HG02870 (cell line): ENCODE measurements around the gene RRM1.
"Not testable (repeated sequence)": the region's sequence is repeated elsewhere in the genome, so short reads cannot be mapped to it uniquely, and the experiment has no call there.

ENCODE experiments used
- ATAC-seq: cut with Tn5 transposase; IDR thresholded peaks from one replicate; pipeline ENCODE4 v1.9.1; 2021; ENCODE audit warnings: mild to moderate bottlenecking, moderate library complexity; ENCODE audit not compliant: unreplicated experiment

RRM1 gene

DNA sequence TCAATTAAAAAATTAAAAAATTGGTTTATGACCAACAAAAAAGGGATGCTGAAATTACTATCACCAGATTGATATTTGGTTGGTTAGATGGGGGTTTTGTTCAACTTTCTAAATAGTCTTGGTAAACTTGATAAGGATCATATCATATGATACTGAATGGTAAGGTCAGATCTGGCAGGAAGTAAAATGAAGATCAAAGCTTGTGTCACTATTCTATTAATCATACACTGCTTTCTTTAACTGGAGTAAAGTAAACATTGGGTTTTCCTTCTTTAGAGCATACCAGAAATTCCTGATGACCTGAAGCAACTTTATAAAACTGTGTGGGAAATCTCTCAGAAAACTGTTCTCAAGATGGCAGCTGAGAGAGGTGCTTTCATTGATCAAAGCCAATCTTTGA, 40.2 kb downstream of the RRM1 start:
- ATAC-seq: no peak

DNA sequence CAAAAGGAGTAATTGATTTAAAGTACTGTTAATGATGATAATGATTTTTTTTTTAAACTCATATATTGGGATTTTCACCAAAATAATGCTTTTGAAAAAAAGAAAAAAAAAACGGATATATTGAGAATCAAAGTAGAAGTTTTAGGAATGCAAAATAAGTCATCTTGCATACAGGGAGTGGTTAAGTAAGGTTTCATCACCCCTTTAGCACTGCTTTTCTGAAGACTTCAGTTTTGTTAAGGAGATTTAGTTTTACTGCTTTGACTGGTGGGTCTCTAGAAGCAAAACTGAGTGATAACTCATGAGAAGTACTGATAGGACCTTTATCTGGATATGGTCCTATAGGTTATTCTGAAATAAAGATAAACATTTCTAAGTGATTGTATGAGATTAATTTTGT, 43.9 kb downstream of the RRM1 start:
- no peak for ATAC-seq

DNA sequence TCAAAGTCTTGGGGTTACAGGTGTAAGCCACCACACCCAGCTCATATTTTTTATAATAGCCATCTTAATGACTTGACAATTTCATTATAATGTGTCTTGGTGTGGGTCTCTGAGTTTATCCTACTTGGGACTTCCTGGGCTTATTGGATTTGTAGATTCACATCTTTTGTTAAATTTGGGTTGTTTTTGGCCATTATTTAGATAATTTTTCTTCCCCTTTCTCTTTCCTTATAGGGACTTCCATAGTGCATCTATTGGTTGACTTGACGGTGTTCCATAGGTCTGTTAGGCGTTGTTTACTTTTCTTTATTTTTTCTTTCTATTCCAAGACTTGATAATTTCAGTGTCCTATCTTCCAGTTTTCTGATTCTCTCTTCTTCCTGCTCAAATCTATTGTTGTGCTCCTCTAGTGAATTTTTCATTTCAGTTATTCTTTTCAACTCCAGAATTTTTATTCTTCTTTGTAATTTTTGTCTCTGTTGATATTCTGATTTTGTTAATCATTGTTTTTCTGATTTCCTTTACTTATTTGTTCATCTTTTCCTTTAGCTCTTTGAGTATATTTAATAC, 45.6 kb downstream of the RRM1 start:
- no peak for ATAC-seq

DNA sequence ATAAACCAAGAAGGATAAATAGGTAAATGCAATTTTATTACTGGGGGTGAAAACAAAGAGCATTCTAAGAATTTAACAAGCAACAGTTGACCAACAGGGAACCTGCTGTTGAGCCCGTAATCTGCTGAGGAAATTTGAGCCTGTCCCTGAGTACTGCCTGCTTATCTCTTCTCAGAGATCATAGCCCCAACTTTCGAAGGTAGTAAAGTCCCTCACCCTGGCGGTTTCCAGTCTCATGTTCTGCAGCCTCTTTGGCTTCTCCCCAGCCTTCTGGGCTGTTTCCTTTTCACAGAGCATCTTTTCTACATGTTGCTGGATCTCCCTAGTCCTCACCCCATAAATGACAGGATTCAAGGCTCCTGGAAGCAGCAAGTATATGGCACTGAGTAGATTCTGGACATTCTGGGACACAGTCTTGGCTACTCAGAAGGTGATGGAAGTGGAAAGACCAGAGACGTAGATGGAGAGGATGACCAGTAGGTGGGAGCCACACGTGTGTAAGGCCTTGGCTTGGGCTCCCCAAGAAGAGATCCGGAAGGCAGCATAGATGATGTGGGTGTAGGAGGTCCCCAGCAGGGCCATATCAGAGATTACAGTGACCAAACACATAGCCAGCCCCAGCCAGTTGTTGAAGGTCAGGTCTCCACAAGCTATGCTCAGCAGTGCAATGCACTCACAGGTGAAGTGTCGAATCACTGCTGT, 51.6 kb downstream of the RRM1 start:
- ATAC-seq: no peak

DNA sequence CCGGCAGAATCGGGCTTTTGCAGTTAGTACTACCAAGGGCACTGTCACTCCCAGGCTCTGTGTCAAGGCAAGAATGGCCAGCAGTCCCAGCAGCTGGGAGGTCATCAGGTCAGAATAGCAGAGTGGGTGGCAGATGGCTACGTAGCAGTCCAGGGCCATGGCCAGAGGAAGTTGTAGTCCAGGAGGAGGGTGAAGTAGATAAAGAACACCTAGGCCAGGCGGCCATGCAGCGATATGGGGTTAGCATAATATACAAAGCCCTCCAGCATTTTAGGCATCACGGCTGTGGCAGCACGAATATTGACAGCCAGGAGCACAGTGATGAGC, 52.1 kb downstream of the RRM1 start:
- no peak for ATAC-seq

DNA sequence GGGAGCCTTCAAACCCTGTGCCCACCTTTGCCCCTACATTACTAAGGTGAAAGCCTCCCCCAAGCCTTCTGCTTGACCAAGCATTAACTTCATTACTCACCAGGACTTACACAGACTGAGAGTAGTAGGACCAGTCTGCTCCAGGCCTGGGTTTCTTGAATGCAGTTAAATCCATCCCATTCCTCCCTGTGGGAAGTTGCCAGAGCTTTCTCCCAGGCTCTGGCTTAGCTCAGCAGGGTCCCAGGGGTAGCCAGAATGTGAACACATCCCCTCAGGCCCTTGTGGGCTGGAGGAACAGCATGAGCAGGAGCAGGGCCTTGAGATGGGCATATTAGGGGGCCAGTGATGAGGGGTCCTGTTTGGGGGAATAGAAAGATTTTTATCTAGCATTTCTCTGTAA, 59.9 kb downstream of the RRM1 start:
- ATAC-seq: no peak

DNA sequence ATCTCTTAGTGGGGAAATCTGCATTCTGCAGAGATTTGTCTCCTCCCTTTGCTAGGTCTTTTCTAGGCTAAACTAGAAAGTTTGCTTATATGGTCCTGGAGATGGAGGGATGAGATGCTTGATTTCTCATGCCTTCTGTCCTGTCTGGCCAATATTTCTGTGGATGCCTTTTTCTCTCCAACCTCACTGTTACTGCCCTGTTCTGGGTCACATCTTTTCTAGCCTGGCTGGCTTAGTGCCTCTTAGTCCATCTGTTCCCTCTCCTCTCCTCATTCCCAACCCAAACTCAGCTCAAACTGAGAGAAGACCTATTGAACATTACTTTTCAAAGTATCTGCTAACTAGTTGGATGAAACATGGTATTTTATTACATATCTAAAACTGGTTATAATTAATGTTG, 62.0 kb downstream of the RRM1 start:
- ATAC-seq: no peak

DNA sequence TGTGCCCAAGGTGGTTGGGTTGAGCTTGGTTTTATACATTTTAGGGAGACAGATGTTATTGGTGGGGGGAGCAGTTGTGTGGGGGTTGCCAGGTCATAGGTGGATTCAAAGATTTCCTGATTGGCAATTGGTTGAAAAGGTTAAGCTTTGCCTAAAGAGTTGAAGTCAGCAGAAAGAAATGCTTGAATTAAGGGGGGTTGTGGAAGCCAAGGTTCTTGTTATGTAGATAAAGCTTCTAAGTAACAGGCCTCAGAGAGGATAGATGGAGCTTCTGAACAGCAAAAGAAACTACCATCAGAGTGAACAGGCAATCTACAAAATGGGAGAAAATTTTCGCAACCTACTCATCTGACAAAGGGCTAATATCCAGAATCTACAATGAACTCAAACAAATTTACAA, 64.2 kb downstream of the RRM1 start:
- not testable (repeated sequence) for ATAC-seq

DNA sequence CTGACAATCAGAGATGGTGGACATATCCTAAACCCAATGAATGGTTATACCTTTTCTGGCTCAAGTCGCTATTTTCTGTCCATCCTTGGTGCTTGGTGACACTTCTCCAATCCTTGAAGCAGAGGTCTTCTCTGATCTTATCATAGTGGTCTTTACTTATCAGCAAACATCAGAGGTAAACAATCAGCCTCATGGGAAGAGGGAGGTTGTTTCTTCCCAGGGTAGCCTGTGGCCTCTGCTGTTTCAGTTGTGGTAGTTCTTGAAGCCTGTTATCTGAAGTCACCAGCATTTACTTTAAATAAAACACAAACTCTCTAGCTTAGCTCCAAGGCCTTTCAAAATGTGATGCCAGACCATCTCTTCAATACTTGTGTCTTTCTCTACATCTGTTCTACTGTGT, 66.7 kb downstream of the RRM1 start:
- no peak for ATAC-seq

DNA sequence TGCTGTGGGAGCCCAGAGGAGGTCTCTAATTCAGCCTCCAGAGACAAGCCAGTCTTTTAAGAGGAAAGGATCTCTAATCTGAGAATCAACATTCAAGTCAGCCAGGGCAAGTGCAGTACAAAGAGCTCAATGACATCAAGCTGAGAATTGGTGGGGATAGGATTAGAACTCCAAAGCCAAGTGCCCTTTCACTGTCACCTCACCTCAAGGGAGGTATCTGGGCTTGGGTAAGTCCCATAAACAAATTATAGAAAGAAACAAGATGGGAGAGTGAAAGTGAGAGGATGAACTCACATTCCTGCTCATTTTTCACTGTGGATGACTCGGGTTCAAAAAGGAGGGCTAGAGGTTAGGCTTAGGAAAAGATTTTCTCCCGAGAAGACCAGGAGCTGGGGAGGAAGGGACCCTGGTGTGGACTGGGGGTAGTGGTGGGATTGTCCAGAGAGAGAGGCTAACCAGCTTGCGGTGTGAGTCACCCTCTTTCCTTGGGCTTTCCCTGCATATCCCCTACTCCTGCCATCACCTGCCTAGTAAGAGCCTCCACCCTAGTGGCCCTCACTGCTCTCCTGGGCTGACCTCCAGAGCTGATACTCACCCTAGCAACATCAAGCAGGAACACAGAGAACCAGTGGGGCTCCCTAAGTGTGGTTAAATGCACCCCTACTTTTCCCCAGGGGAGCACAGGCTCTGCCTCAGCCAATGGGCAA, 70.4 kb downstream of the RRM1 start:
- no peak for ATAC-seq

DNA sequence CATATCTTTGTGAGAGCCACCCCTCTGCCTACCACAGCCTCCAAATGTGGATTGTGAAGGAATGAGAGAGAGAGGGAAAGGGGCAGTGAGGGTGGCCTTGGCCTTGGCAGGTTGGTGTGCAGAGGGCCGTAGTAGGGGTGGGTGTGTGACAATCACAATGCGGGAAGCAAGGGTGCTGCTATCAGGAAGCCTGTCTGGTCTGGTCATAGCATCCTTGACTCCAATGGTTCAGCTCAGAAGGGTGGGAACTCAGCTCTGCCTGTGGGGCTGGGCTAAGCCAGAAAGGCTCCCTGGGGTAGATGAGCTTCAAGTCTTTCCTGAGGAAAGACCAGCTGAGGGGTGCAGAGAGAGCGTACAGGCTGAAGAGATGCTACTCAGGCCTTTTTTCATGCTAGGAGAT, 72.7 kb downstream of the RRM1 start:
- no peak for ATAC-seq

DNA sequence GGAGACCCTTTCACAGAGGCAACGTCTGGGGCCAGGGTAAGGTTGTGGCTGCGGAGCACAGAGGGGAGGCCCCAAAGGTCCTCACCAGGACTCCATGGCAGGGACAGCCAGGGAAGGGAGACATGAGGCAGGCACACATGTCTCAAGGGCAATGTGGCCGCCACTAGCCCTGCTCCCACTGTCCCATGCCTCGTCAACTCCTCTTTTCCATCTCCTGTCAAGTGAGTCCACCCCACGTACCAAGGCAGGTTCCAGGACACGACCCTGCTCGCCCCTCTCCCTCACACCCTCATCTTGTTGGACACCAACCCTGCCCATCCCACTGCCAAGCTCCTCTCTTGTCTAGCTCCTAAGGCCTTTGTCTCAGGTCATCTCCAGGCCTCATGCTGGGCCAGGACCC, 73.2 kb downstream of the RRM1 start:
- ATAC-seq: no peak

DNA sequence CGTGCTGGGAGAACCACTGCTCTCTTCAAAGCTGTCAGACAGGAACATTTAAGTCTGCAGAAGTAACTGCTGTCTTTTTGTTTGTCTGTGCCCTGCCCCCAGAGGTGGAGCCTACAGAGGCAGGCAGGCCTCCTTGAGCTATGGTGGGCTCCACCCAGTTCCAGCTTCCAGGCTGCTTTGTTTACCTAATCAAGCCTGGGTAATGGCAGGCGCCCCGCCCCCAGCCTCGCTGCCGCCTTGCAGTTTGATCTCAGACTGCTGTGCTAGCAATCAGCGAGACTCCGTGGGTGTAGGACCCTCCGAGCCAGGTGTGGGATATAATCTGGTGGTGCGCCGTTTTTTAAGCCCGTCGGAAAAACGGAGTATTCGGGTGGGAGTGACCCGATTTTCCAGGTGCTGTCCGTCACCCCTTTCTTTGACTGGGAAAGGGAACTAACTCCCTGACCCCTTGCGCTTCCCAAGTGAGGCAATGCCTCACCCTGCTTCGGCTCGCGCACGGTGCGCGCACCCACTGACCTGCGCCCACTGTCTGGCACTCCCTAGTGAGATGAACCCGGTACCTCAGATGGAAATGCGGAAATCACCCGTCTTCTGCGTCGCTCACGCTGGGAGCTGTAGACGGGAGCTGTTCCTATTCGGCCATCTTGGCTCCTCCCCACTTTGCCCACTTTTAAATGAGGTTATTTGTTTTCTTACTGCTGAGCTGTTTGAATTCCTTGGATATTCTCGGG, 81.2 kb downstream of the RRM1 start:
- ATAC-seq: not testable (repeated sequence)

DNA sequence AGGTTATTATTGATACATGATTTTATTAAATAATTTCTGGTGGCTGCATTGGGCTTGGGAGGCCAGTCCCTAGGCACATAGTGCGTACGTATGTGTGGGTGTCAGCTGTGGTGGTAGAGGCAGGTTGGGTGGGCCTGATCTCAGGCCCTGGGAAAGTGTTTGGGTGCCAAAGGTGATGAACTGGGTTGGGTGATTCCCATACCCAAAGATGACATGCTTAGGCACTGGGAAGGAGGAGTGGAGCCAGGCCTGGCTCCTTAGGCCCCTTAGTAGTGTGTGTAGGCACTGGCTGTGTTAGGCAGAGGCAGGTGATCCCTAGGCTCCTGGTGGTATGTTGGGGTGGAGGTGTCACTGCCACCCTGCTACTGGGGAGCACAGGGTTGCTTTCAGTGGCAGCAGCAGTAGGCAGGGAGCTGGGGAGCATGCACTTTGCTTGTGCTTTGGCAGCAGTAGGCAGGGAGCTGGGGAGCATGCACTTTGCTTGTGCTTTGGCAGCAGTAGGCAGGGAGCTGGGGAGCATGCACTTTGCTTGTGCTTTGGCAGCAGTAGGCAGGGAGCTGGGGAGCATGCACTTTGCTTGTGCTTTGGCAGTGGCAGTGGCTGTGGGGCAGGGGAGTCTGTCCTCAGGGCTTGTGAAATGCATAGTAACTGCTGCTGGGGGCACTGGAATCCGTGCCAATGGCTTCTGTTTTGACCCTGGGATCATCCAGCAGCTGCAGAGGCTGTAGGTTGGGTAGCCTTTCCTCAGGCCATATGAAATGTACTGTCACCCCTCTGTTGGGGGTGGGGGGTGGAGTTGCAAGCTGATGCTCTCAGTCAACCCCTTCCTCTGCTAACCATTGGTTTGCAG, 84.4 kb downstream of the RRM1 start:
- no peak for ATAC-seq

DNA sequence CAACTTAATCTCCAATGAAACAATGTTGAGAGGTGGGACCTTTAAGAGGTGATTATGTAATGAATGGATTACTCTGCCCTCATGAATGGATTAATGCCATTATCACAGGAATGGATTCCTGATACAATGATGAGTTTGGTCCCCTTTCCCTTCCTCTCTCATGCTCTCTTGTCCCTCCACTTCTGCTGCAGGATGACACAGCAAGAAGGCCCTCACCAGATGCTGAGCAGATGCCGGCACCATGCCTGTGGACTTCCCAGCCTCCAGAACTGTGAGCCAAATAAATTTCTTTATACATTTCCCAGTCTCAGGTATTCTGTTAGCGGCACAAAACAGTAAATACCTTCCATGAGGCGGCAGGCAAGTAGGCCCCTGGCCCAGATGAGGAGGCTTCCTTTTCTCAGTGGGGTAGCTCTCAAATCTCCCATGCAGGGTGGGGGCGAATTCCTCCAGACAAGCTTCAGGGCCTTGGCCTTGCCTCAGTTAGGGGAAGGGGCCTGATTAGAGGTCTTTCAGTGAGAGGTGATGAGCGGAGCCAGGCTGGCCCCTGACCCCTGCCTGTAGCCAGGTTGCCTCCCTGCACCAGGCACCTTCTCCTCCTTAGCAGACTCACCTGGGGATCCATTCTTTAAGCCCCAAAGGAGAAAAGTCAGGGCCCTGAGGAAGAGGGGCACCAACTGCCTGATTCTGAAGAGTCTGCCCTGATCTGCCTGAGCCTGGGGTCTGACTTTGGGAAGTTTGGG, 86.0 kb downstream of the RRM1 start:
- ATAC-seq: no peak

DNA sequence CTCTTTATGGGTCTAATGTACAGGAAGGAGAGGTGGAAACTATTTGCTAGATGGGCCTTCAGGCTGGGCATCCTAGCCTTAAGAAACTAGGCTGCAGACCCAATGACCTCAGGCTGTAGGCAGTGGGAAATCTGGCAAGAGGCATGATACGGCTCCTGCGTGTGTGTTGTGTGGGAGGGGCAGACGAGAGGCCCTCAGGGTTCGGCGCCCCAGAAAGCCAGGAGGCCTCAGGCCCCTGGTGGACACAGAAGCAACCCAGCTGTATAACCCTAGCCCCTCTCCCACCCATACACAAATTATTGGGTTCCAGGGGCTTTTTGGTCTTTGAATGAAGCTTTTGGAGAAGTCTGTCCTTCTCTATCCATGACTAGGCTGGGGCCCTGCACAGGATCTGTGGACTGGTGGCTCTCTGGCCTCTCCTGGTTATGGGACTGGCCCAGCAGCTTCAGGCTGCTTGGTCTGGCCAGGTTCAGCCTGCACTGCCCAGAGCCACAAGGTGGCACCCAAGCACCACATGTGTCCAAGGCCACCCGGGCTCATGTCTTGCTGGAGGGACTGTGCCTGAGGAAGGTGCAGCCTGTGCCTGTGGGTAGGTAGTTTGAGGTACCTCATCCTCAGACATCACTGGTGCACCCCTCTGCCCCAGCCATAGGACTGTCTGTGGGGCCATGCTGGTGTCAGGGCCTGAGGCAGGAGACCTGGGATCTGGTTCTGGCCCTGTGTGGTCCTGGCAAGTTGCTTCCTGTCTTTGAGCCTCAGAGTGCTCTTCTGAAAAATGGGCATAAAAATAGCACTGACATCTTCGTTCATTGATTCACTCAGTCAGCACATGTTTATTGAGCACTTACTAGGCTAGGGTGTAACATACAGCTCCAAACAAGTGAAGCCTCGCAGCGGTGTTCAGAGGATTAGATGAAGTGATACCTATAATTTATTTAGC, 87.5 kb downstream of the RRM1 start:
- peak; percentile 70 for ATAC-seq

DNA sequence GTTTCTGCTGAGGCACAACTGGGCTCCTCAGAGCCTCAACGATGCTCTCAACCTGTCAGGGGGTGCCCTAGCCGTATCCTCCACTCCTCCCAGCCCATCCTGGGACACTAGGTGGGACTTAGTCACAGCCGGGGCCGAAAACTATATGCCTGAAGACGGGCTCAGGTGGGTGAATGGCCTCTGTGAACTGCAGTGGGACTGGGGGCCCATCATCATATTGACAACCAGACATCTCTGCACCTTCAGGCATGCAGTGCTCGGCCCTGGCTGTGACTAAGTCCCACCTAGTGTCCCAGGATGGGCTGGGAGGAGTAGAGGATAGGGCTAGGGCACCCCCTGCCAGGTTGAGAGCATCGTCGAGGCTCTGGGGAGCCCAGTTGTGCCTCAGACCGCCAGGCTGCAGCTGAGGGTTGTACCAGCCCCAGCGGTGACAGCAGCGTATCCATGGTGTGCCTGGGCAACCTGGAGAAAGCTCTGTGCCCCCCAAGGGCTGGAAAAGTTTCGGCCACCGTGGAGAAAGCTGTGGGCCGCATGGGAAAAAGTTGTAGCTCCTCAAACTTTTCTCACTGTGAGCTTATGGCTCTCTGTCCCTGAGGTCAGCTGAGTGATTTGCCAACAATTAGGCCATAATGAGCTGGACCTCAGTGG, 88.9 kb downstream of the RRM1 start:
- no peak for ATAC-seq

DNA sequence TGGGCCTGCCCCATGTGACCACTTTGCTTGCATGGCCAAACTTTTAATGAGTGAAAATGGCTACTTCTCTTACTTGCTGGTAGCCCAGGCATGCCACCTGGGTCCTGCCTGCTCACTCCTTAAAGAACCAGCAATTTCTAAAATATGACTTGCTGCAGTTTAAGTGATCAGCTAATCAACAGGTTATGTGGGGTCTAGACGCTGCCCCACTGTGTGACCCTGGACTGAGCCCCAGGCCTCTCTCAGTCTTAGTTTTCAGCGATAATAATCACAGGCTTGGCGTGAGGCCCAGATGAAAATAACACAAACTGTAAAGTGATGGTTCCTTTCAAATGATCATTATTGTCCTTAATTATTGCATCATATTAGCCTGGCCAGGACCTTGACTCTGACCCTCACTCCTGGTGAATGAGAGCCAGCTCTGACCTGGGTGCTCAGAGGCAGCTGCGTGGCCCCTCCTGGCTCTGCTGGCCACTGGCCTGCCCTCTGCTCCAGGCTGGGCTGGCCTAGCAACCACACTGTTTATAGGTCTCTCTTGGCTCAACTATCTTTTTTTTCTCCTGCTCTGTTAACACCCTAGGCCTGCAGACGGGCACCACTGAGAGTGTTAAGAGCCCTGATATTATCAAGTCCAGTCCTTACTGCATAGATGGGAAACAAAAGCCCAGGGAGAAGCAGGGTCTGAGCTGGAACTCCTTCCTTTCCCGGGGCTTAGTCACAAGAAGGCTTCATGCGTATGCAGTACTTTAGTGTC, 89.7 kb downstream of the RRM1 start:
- no peak for ATAC-seq
